HG02852 (cell line): ENCODE data around the gene LY6G6D.

Source experiments
- ATAC-seq: cut with Tn5 transposase; IDR thresholded peaks from one replicate; pipeline ENCODE4 v1.9.1; 2021; ENCODE audit warnings: mild to moderate bottlenecking, moderate library complexity; ENCODE audit not compliant: unreplicated experiment

Gene LY6G6D

DNA sequence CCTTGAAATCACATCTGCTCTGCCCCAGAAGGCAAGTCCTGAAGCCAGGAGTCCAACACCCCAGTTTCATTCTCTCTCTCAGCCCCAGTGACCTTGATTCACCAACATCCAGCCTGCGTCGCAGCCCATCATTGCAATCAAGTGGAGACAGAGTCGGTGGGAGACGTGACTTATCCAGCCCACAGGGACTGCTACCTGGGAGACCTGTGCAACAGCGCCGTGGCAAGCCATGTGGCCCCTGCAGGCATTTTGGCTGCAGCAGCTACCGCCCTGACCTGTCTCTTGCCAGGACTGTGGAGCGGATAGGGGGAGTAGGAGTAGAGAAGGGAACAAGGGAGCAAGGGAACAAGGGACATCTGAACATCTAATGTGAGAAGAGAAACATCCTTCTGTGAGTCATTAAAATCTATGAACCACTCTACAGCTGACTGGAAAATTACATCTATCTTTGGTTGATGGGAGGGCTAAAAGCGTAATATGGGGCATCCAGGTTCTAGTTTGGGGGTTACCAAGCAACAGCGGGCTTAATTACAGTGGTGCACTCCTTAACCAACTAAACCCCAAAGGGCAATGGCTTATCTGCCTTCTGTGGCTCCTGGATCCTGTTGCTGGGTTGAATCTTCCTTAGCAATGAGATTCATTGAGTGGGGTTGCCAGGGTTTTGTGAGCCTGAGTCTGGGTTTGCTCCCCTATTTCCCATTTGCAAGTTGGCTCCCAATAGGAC is 2.5 kb downstream of the LY6G6D start:
- no peak for ATAC-seq

DNA sequence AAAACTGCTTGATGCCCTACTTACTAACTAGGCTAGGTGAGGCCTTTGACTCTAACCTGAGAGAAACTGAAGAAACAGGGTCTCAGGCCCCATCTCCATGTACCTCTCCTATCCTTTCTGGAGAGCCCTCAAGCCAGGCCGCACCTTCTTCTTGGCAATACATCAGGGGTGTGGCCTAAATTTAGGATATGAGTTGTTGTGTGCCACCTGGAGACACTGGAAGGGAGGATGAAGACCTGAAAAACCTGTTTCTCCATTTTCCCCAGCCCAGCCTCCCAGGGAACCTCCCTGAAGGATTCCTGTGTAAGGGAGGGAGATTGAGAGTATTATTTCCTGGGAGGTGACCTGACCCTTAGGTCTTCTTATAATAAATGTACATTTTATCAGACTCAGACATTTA is 3.1 kb downstream of the LY6G6D start:
- ATAC-seq: no peak

DNA sequence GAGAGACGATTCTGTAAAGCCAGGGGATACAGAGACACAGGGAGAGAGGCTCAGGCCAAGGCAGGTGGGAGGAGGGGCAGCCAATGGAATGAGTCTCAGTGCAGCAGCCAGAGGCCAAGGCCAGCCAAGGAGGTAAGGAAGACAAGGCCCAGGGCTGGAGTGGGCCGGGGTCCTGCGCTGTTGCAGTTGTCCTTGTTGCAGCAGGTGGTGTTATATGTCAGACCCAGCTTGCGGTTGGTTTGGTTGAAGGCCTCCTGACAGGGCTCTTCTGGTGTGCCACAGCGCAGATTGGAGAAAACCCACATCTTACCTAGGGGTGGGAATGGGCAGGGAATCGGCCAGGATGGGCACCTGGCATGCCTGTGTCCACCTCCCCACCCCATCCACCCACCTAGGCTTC is 3.9 kb downstream of the LY6G6D start:
- ATAC-seq: no peak

DNA sequence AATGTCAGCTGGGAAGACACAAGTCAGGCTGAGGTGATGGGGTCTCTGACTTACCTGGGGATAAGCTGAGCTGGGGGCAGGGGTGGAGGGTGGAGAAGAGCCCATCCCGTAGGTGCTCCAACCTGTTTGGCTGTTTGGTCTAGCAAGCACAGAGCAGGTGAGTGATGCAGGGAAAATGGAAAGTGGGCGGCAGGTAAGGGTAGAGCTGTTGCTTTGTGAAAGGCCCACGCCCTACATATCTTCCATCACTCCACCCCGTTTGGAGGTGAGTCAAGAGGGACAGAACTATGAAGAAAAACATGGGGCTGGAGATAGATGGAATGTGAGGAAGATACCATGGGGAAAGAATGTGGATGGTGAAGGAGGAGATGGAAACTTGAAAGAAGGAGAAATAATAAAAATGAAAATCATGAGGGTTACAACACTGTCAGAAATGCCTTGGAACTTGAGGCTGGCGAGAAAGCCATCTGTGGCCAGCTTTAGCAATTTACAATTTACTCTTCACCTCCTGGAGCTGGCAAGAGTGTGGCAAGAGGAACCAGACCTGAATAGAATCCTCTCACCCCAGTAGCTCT is 5.1 kb downstream of the LY6G6D start:
- no peak for ATAC-seq

GRCh38 chr6:31721351-31722020 is 6.3 kb downstream of the LY6G6D start, which contains the start of gene LY6G6C:
Gene LY6G6C, minus strand, starts transcription at chr6:31721746. Its CDS starts 67 bp downstream, at chr6:31721679.
- no peak for ATAC-seq

GRCh38 chr6:31722173-31722572 is 7.0 kb downstream of the LY6G6D start:
- no peak for ATAC-seq

GRCh38 chr6:31723245-31723979 is 8.3 kb downstream of the LY6G6D start, which contains the start of gene MPIG6B:
Gene MPIG6B, plus strand, starts transcription at chr6:31723373. Its CDS starts 11 bp downstream, at chr6:31723384.
- ATAC-seq: no peak

GRCh38 chr6:31723980-31724691 is 9.0 kb downstream of the LY6G6D start:
- no peak for ATAC-seq

DNA sequence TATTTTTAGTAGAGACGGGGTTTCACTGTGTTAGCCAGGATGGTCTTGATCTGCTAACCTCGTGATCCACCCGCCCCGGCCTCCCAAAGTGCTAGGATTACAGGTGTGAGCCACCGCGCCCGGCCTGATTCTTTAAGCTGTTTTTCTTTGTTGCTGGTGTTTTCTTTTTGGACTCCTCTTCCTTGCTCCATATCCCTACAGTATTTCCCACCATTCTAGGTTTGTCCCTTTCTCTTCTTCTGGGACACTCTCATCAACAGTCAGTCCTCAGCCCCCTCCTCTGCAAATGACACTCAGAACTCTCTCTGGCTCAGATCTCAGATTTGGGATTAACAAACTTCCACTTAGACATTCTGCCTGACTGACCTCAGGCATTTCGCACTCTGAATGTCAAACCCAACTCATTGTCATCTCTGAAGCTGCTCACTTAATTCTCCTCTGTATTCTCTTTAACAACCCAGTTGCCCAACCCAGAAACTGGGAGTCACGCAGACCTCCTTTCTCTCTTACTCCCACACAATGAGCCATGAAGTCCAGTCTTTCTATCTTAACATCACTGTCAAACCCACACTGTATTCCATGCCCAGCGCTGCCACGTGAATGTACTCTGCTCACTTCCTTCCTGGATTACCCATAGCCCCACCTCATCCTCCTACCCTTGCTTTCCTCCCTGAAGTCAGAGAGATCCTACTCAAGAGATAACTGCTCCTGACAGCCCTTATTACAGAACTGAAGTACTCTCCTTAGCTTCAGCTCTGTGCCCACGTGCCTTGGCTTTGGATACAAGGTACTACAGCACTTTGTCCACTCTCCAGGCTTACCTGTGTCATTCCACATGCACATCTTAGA is 10.6 kb downstream of the LY6G6D start:
- no peak for ATAC-seq

DNA sequence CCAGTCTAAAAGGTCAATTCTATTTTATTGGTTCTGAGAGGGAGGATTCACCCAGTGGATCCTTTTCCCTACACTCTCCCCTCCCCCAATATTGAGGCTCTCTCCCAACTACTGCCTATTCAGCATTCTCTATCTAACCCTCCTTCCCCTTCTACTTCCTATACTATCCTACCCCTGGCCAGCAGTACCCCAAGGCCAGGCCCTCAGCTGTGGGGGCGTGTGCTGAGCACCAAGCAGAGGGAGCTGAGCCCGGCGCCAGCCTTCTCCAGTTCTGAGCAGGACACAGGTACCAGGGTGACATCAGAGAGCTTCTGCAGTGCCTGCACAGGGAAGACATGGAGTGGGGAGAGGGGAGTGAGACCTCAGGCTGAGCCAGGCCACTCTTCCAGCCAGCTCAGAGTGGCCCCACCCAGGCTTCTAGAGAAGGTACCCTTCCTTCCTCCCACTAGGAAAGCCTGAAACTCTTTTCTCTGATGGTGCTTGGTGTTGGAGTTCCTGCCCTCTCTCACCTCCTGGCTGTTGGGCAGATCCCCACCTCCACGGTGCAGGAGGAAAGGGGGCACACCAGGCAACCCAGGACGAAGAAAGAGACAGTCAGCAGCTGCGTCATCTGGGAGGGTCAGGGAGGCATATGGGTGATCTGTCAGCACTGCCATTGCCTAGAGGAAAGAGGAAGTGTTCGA is 12.0 kb downstream of the LY6G6D start:
- ATAC-seq: peak; percentile 56

DNA sequence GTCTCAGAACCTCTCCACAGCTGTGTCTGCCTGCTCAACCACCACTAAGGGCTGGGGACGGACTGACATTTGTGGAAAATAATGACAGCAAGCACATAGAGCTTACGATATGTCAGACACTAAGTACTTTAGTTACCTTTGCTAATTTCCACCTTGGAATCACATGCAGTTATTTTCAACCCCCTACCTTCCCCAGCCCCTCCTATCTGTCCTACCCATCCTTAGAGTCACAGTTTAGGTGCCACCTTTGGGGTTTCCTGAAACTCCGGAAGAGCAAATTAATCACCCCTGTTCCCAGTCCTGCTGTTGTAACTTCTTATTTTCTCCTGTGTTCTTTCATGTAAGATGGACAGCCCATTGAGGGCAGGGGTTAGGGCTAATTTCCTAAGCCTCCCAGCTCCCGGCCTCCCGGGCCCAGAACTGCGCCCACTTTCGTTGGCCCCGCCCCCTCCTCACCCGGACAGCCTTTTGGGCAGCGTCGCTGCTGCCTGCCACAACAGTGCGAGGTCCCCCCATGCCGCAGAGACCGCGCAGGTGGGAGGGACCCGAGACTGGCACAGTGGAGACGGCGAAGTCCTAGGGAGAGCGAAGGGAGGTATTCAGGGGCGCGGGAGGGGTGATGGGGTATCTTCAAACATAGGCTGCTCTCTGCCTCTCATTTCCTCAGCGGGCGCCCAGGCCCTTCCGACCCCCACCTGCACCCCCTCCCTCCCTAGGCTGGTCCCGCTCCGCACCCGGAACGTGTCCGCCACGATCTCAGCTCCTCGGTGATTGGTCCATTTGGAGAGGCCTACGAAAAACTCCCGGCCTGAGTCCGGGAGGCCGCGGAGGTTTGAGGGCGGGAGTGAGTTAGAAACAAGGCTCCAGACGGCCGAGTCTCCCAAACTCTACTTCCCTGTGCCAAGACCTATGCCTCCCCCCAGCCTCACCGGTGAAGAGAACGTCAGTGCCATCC is 12.8 kb downstream of the LY6G6D start:
- ATAC-seq: no peak

- no peak for ATAC-seq
Measured at GRCh38 chr6:31728767-31729514, 13.8 kb downstream of the LY6G6D start, which contains the start of gene DDAH2. Gene DDAH2, minus strand, starts transcription at chr6:31729299. Its CDS starts 138 bp downstream, at chr6:31729161.

GRCh38 chr6:31729515-31729978 is 14.4 kb downstream of the LY6G6D start:
- peak; percentile 53 for ATAC-seq

DNA sequence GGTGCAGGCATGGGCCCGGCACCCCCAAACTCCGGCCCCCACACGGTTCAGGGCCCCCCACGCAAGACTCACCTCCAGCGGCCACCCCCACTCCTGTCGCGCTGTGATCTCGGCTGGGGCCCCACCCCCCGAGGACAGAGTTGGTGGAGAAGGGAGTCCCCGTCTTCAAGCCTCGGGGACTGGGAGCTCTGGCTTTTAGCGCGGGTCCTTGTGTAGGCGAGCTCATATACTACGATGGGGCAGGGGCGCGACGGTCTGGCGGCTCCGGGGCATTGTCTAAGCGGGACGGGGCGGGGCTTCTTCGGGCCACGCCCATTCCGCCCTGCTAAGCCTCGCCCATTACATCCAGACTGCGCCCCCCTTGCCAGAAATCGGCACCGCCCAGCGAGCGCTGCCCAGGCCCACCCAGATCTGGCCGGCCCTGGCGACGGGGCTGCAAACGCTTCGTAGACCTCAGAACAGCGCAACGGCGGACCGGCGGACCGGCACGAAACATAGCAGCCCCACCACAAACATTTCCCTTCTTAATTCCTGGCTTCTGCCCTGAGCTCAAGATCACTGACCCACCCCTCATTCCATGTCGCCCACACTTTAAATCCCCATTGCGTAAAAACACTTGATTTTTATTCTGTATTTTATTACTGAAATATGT is 15.0 kb downstream of the LY6G6D start:
- peak; percentile 32 for ATAC-seq

DNA sequence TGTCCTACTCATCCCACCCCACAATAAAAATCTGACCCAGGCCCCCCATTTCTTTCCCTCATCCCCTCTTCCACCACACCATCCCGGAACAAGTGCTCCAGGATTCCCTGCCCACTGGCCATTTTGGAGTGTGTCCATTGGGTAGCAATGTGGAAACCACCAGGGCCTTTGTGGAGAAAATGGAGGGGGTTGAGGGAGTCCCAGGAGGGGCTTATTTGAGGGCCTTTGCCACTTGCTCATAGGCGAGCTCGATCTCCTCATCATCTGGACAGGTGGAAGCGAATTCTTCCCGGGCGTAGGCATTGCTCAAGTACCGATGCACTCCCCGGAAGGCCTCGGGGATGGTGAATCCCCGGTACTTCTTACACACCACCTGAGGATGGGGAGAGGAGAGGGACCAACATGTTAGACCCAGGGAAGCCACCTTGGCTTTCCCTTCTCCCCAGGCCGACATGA is 15.5 kb downstream of the LY6G6D start:
- ATAC-seq: no peak

GRCh38 chr6:31732029-31732428 is 16.9 kb downstream of the LY6G6D start:
- ATAC-seq: no peak

GRCh38 chr6:31733734-31734133 is 18.6 kb downstream of the LY6G6D start:
- ATAC-seq: no peak
